Body of pancreas (tissue), 4 donors: ENCODE data around the gene KIF24. TPM values are rescaled to one million over a fixed set of nuclear protein-coding genes. Genes with fewer than 3 reads are reported as not detected.
A peak's percentile ranks its signal among the peaks of the same experiment; 100 is the strongest.

Experiments
- ATAC-seq: fragments of 150-250 bp; one replicate; pipeline ENCODE4 v1.9.1; 2016
- DNase-seq, 4 donors: peaks; one replicate each; pipeline ENCODE4 v3.0.0-alpha.2; 2019
- H3K27ac ChIP-seq, 4 donors: fragments of 200-600 bp; sonication (generic); 1 replicate in 3 of 4; 2 replicates in 1 of 4; pipeline versions ENCODE4 v1.5.1 to v1.6.1; 2016 to 2019; ENCODE audit warnings: mild to moderate bottlenecking in 1 of 4, mixed read lengths in 1 of 4, moderate library complexity in 1 of 4
- H3K27me3 ChIP-seq, 2 donors: fragments of 200-600 bp; sonication (generic); one replicate each; pipeline ENCODE4 v1.6.0; 2016; ENCODE audit warnings: mild to moderate bottlenecking in 1 of 2
- H3K36me3 ChIP-seq, 2 donors: fragments of 200-600 bp; sonication (generic); replicated peaks in 1 of 2; 2 replicates each; pipeline ENCODE4 v1.5.1; 2016; ENCODE audit warnings: low read depth in 2 of 2; ENCODE audit not compliant: insufficient read depth in 1 of 2
- H3K4me1 ChIP-seq: fragments of 200-600 bp; sonication (generic); one replicate; pipeline ENCODE4 v1.6.0; 2016
- H3K4me3 ChIP-seq, 2 donors: fragments of 200-600 bp; sonication (generic); 1 replicate in 1 of 2; 2 replicates in 1 of 2; pipeline ENCODE4 v1.5.1; 2016 to 2019
- H3K9me3 ChIP-seq, 3 donors: fragments of 200-600 bp; sonication (generic); 1 replicate in 2 of 3; 2 replicates in 1 of 3; pipeline ENCODE4 v1.5.1; 2016
- CTCF ChIP-seq, 7 experiments: fragments of 450-650 bp in 4 of 7; fragments of 200-600 bp in 3 of 7; sonication (generic) in 3 of 7; IDR thresholded peaks; one replicate each; pipeline ENCODE4 v1.5.1; 2016 to 2019; ENCODE audit warnings: antibody characterized with exemption in 7 of 7
- POLR2A ChIP-seq, 3 donors: fragments of 450-650 bp; IDR thresholded peaks; one replicate each; pipeline ENCODE4 v1.6.1; 2016; ENCODE audit warnings: antibody characterized with exemption in 3 of 3, mild to moderate bottlenecking in 2 of 3
- WGBS, 2 donors: methylation state at CpG; one replicate each; pipeline ENCODE4 v1.1.5; 2017; 5-methylcytosine and 5-hydroxymethylcytosine counted together
- intact Hi-C: fragments of 100-400 bp; cut with DNase I; formaldehyde crosslinking; loops from one replicate; pipeline ENCODE4 v1.15.1; 2023
- total RNA-seq, 2 donors: library from RNA; depleted of rRNA; stranded (reverse); fragments of >200 nt; gene quantifications; one replicate each; pipeline ENCODE4 v1.1.0, GENCODE V29; 2016

The KIF24 gene
- total RNA-seq, 2 donors from 2014 or later = 0.26 to 0.33 TPM

GRCh38 chr9:34376596-34377403 lies 47.7 kb upstream of the KIF24 start, which contains the start of gene MYORG:
Gene MYORG, minus strand, starts transcription at chr9:34376898. Its CDS starts 3,955 bp downstream, at chr9:34372943.
- TF ChIP-seq POLR2A (IDR thresholded peaks at IDR 0.05) = peak; percentile 84 to 95 (median 88)
- peak in 2 of 7 experiments; percentile 15 to 20 for TF ChIP-seq CTCF (IDR thresholded peaks at IDR 0.05)
- no peaks in the 10 kb centered on the region for H3K9me3 ChIP-seq
- DNase-seq (peak; percentile 99), ATAC-seq (peak; percentile 89)
- peak within 1 kb of the TSS; percentile 39 to 43 for H3K4me3 ChIP-seq
- H3K27me3 ChIP-seq = no peaks in the 10 kb centered on the region
- intact Hi-C loops = no loop called here
- peaks cover under 1% of the 10 kb centered on the region in 2 donors for H3K36me3 ChIP-seq
- 0% methylated on average over 5 to 51 of the region's 54 CpGs for WGBS, 2 donors
- peaks cover 61% of the 10 kb centered on the region for H3K4me1 ChIP-seq
- H3K27ac ChIP-seq = peak within 1 kb of the TSS; percentile 80 to 90 (median 81)

- H3K27me3 ChIP-seq = no peaks in the 10 kb centered on the region
- DNase-seq (peak; percentile 65 to 77 (median 76)), ATAC-seq (peak; percentile 15)
- H3K36me3 ChIP-seq = peaks cover 4 to 8% of the 10 kb centered on the region in 2 donors
- H3K27ac ChIP-seq = peak overlapping the region; percentile 80 to 90 (median 81)
- H3K9me3 ChIP-seq = no peaks in the 10 kb centered on the region
- 2 to 22% methylated on average over 1 to 22 of the region's 22 CpGs for WGBS, 2 donors
- peak overlapping the region; percentile 39 to 43 for H3K4me3 ChIP-seq
- TF ChIP-seq CTCF (IDR thresholded peaks at IDR 0.05) = peak in 5 of 7 experiments; percentile 10 to 48 (median 41)
- TF ChIP-seq POLR2A (IDR thresholded peaks at IDR 0.05) = no peak
- intact Hi-C loops = no loop called here
- H3K4me1 ChIP-seq = peaks cover 53% of the 10 kb centered on the region
Measured at GRCh38 chr9:34375901-34376595, 47.0 kb upstream of the KIF24 start.

GRCh38 chr9:34374905-34375552 lies 46.0 kb upstream of the KIF24 start:
- ATAC-seq (peak; percentile 41), DNase-seq (peak; percentile 77 to 93 (median 87))
- intact Hi-C loops = loop anchor here (5.0 kb wide), 1 partner anchor 38 kb away; no protein-coding TSS in a partner anchor

More at GRCh38 chr9:34374905-34375552, 46.0 kb upstream of the KIF24 start:
- peaks cover 44% of the 10 kb centered on the region for H3K4me1 ChIP-seq
- 16 to 27% methylated on average over 5 of the region's 5 CpGs for WGBS, 2 donors
- H3K27ac ChIP-seq = peak overlapping the region; percentile 80 to 90 (median 82)
- peaks cover 9 to 12% of the 10 kb centered on the region in 2 donors for H3K36me3 ChIP-seq
- H3K4me3 ChIP-seq = no peak overlapping the region
- H3K9me3 ChIP-seq = no peaks in the 10 kb centered on the region
- H3K27me3 ChIP-seq = no peaks in the 10 kb centered on the region
- TF ChIP-seq POLR2A (IDR thresholded peaks at IDR 0.05) (peak; percentile 48 to 86 (median 69)), CTCF (IDR thresholded peaks at IDR 0.05) (peak in 4 of 7 experiments; percentile 25 to 31 (median 28))
